ENCODE data around the gene CEMIP. TPM values are rescaled to one million over a fixed set of nuclear protein-coding genes. Genes with fewer than 3 reads are reported as not detected.

Gene CEMIP
- total and polyA plus RNA-seq, 2 of the 13 experiments (the other 11 are each of a cell fraction or from before 2014, with no cell fraction given), result 4.3 to 28.5 TPM

- in situ Hi-C loops (cut with HindIII; ENCODE audit: extremely low pct_ligation_motif_present, low pct_unique_long_range_greater_than_20kb) (no loop called here), intact Hi-C loops (cut with micrococcal nuclease; ENCODE audit: unreplicated experiment) (no loop called here)
- Histone ChIP-seq H3K27me3 (ENCODE audit: control insufficient read depth in 1 of 2, insufficient read depth in 2 of 2, low read length in 2 of 2) (no peaks in the 10 kb centered on the region), H3K4me1 (ENCODE audit: insufficient read depth, low read length) (peaks cover 7% of the 10 kb centered on the region), H3K4me2 (ENCODE audit: low read depth, low read length) (no peak overlapping the region), H3K9ac (ENCODE audit: insufficient read depth, low read depth, low read length) (no peak overlapping the region), H4K20me1 (ENCODE audit: insufficient read depth, low read length) (no peaks in the 10 kb centered on the region), H3K4me3 (replicated peaks in 1 of 3; ENCODE audit: insufficient read depth in 1 of 3, low read depth in 2 of 3, low read length in 3 of 3) (no peak overlapping the region), H2AFZ (ENCODE audit: low read length) (no peak overlapping the region), H3K36me3 (replicated peaks in 1 of 2; ENCODE audit: control insufficient read depth in 1 of 2, insufficient read depth in 2 of 2, low read length in 2 of 2) (peaks cover 13 to 66% of the 10 kb centered on the region in 2 experiments), H3K27ac (ENCODE audit: extremely low read length, insufficient read depth, low read length) (no peak overlapping the region), H3K79me2 (ENCODE audit: insufficient read depth, low read length) (no peaks in the 10 kb centered on the region), H3K9me3 (ENCODE audit: low read length) (no peaks in the 10 kb centered on the region)
- ChIA-PET POLR2A (no interaction called here), CTCF (ENCODE audit: low intra/inter-chr PET ratio, low total read pairs) (no interaction called here)
- ATAC-seq (no peak), FAIRE-seq (no peak), DNase-seq (ENCODE audit: low spot score) (no peak)
- WGBS (ENCODE audit: low lambda C conversion rate), result 99% methylated on average over 5 of the region's 5 CpGs
- no peak for TF ChIP-seq MED8 (CRISPR knock-in tag; IDR thresholded peaks at IDR 0.05; ENCODE audit: insufficient replicate concordance)
- no peak for TF ChIP-seq ZNF878 (CRISPR knock-in tag; IDR thresholded peaks at IDR 0.05)
- no peak for TF ChIP-seq CREM (IDR thresholded peaks at IDR 0.05)
- TF ChIP-seq CREM (CRISPR knock-in tag; IDR thresholded peaks at IDR 0.05), result no peak
- TF ChIP-seq ZFX (CRISPR knock-in tag; IDR thresholded peaks at IDR 0.05; ENCODE audit: low read depth), result no peak
- no peak for TF ChIP-seq NR2F1 (CRISPR knock-in tag; IDR thresholded peaks at IDR 0.05)
- no peak for TF ChIP-seq DRAP1 (CRISPR knock-in tag; IDR thresholded peaks at IDR 0.05)
- no peak for TF ChIP-seq ZNF629 (CRISPR knock-in tag; conservative IDR thresholded peaks at IDR 0.05)
- TF ChIP-seq ZSCAN20 (CRISPR knock-in tag; IDR thresholded peaks at IDR 0.05; ENCODE audit: borderline replicate concordance), result no peak
- TF ChIP-seq EEA1 (CRISPR knock-in tag; IDR thresholded peaks at IDR 0.05; ENCODE audit: borderline replicate concordance), result no peak
- TF ChIP-seq SSRP1 (CRISPR knock-in tag; IDR thresholded peaks at IDR 0.05), result no peak
- no peak for TF ChIP-seq HDAC2 (CRISPR knock-in tag; IDR thresholded peaks at IDR 0.05)
- TF ChIP-seq ISX (CRISPR knock-in tag; conservative IDR thresholded peaks at IDR 0.05), result no peak
- no peak for TF ChIP-seq ZBTB7B (CRISPR knock-in tag; IDR thresholded peaks at IDR 0.05)
- TF ChIP-seq ATF6 (CRISPR knock-in tag; conservative IDR thresholded peaks at IDR 0.05), result no peak
- TF ChIP-seq RXRA (CRISPR knock-in tag; IDR thresholded peaks at IDR 0.05), result no peak
- TF ChIP-seq GPN1 (CRISPR knock-in tag; IDR thresholded peaks at IDR 0.05; ENCODE audit: borderline replicate concordance), result no peak
- TF ChIP-seq ONECUT2 (CRISPR knock-in tag; IDR thresholded peaks at IDR 0.05), result no peak
- no peak for TF ChIP-seq SNAPC5 (CRISPR knock-in tag; IDR thresholded peaks at IDR 0.05; ENCODE audit: borderline replicate concordance)
- TF ChIP-seq ZXDC (CRISPR knock-in tag; IDR thresholded peaks at IDR 0.05), result no peak
- no peak for TF ChIP-seq CSRNP1 (CRISPR knock-in tag; IDR thresholded peaks at IDR 0.05)
- BruUV-seq (replicated peaks), result no TSS peak
Observed at GRCh38 chr15:80892414-80892813, 113.2 kb downstream of the CEMIP start.
